Endothelial cell of hepatic sinusoid (primary cell): ENCODE data around the gene ARPC1B.
"Not testable (repeated sequence)": the region's sequence is repeated elsewhere in the genome, so short reads cannot be mapped to it uniquely, and the experiment has no call there.

Experiments
- in situ Hi-C: cut with HindIII; loops from 2 replicates; pipeline ENCODE4 v1.10.0; 2017; ENCODE audit warnings: low sequenced_read_pairs

Gene ARPC1B

GRCh38 chr7:99366646-99367045 lies 7.9 kb upstream of the ARPC1B start:
- in situ Hi-C loops, result no loop called here

DNA sequence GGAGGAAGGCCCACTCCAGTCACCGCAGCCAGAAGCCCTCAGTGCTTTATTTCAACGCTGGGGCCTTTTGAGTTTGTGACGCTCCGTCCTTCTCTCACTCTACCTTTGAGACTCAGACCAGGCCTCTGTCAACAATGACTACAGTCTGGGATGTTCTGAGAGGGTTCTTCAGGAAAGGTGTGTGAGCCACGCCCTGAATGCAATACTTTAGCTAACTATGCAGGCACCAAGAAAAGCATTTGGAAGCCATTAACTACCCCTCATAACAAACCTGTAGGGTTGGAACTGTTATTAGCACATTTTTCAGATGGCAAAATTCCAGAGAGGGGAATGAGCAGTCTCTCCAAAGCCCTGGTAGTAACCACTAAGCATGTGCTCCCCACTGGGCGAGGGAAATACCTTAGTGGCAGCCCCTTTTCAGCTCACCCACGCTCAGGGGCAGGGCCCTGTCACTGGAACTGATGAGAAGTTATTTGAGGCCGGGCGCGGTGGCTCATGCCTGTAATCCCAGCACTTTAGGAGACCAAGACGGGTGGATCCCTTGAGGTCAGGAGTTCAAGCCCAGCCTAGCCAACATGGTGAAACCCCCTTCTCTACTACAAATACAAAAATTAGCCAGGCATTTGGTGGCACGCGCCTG lies 5.7 kb upstream of the ARPC1B start:
- in situ Hi-C loops, result no loop called here

DNA sequence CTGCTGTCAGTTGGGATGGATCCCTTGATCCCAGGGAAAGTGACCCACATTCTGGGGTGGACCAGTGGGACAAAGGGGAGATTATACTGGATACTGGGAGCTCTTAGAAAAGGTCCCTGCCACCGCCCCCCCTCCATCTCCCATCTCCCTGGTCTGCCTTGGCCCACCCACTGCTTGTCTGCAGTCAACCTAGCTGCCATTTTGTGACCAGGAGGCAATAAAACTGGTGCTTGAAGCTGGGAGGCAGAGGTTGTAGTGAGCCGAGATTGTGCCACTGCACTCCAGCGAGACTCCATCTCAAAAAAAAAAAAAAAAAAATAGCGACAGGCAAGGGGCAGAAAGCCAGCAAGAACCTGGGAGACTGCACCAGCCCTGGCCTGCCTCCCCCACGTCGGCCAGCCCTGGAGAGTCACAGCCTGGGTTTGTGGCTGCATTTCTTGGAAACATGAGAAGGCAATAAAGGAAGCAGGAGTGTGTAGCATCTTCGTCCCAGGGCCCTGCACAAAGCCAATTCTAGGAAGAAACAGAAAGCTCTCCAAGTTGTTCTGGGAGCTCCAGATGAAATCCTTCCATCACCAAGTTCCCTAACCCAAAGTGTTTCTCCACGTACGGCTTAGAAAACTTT lies 4.7 kb upstream of the ARPC1B start:
- in situ Hi-C loops, result no loop called here

DNA sequence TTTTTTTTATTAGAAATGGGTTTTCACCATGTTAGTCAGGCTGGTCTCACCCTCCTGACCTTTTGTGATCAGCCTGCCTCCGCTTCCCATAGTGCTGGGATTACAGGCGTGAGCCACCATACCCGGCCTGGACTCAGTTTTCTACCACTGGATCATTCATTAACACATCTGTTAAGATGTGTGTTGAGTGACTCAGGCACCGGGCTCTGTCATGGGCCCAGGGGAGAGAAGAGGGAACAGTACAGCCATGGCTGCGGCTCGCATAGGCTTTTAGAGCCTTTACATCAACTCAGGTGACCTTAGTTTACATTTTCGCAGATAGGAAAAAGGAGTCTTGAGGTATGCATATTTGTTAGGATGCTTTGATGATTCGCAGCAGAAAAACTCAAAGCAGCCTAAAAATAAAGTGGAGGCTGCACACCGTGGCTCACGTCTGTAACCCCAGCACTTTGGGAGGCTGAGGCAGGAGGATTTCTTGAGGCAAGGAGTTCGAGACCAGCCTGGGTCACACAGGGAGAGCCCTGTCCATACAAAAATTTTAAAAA lies 3.1 kb upstream of the ARPC1B start:
- in situ Hi-C loops, result no loop called here

DNA sequence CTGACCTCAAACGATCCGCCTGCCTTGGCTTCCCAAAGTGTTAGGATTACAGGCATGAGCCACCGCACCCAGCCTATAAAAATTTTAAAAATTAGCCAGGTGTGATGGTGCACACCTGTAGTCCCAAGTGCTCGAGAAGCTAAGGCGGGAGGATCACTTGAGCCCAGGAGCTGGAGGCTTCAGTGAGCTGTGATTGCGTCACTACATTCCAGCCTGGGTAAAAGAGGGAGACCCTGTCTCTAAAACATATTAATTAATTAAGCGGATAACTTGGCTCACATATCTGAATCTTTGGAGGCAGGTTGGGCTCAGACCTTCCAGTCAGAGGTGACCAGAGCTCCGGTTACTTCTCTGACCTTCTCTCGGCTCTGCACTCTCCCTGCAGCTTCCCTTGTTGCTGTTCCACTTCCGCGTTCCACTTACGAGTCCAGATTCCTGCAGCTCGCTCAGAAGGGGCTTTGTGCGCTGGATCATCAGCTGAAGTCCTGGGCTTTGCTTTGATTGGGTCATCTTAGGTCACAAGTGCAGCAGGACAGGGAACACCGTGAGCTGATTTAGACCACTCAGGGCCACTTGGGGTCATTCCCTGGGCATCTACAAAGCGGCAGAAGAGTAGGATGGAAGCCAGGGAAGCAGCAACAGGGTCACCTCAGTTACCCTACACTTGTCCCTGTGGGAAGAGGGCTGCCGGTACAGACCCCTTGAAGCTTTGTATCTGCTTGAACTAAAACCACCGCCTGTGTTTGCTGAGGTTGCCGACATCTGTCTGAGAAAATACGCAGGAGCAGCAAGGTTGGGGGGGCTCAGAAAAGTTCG lies 2.0 kb upstream of the ARPC1B start:
- in situ Hi-C loops, result no loop called here

DNA sequence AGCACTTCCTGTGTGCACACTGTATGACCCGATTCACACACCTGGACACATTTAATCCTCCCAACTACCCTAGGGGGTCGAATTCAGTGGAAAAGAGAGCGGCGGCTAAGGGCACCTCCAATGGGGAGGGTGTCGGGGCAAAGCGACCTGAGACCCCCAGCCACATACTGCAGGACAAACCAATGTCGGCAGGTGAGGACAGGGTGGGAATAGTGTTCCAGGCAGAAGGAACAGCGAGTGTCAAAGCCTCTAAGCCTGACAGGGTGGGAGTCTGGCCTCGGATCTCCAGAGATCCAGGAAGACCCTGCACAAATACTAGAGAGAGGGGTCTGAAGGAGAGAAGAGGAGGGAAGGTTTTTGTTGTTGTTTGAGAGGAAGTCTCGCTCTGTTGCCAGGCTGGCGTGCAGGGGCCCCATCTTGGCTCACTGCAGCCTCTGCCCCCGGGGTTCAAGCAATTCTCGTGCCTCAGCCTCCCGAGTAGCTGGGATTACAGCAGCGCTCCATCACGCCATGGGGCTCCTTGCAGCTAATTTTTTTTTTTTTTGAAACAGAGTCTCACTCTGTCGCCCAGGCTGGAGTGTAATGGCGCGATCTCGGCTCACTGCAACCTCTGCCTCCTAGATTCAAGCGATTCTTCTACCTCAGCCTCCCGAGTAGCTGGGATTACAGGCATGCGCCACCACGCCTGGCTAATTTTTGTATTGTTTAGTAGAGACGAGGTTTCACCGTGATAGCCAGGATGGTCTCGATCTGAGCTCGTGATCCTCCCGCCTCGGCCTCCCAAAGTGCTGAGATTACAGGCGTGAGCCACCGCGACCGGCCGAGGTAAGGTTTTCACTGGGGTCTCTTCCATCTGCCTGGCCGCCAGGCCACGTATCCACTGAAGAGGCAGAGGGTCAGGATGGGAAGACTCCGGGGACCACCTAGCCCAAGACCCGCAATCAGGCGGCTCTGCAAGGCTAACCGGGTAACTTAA lies 1.2 kb upstream of the ARPC1B start:
- in situ Hi-C loops, result no loop called here

DNA sequence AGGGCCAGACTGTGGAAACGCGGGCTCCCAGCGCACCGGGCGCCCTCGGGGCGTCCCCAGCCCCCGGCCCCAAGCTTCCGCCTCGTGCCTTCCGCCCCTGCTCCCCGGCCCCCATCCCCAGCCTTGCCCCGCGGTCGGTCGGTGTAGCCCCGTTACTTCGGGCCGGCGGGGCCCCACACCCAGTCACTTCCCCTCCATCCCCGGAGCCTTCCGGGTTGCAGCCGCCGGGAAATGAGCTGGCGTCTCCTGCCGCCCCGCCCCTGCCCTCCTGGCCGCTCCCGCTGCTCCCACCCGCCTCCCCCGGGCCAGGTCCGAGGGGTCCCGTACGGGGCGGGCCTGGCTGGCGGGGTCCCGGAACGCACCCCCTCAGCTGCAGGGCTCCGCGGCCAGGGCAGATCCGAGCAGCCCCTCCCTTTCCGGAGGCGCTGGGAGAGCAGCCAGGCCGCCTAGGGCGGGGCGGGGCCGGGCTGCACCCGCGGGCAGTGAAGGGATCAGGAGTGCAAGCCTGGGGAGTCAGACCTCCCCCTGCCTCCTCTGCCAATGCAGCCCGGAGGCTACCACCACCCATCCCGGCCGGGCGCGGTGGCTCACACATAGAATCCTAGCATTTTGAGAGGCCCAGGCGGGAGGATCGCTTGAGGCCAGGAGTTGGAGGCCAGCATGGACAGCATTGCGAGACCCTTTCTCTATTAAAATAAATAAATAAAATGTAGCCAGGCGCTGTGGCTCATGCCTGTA lies 709 bp downstream of the ARPC1B start:
- in situ Hi-C loops, result no loop called here

GRCh38 chr7:99379043-99379577 lies 4.6 kb downstream of the ARPC1B start:
- in situ Hi-C loops, result no loop called here

DNA sequence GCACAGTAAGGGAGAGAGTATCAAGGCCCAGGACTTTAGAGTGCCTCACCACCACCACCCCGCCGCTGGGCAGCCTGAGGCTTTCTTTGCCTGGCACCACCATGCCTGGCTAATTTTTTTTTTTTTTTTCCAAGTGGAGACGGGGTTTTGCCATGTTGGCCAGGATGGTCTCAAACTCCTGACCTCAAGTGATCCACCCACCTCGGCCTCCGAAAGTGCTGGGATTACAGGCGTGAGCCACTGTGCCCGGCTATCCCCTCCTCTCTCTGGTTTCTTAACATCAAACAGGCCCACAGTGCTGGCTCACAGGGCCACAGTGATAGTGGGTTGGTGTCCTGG lies 5.1 kb downstream of the ARPC1B start:
- in situ Hi-C loops, result not testable (repeated sequence)

DNA sequence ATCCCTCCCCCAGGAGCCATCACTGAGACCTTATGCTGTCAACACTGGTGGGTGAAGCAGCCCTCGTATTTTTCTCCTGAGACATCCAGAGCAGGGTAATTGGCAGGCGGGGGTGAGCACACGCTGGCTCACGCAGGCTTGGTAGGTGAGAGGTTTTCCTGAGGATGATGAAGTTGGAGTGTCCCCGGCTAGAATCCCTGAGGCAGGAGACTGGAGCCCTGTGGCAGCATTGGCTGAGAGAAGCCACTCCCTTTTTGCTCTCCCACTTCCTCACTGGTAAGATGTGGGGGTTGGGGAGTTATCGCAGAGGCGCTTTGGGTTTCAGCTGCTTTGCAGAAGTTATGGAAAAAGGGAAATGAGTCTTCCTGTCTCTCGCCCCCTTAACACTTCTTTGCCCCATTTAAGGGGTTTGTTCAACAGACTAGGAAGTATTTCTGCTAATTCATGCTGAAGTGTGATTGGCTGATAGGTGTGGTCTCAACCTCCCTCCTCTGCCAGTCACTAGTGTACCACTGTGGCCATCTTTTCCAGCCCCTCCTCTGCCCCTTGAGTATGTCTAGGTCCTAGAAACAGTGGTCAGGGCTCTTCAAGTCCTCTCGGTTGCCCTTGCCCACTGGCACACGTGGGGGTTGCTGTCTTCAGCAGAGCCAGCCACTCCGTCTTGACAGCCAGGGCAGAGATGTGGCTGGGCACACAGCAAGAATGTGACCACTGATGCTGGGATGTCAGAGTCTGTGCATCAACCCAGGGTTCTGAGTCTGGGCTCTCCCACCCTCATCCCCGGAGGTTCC lies 5.7 kb downstream of the ARPC1B start:
- in situ Hi-C loops, result no loop called here

- in situ Hi-C loops, result no loop called here
These were observed 6.5 kb downstream of the ARPC1B start for GRCh38 chr7:99380823-99381663.

GRCh38 chr7:99381664-99382075 lies 7.1 kb downstream of the ARPC1B start:
- in situ Hi-C loops, result no loop called here

GRCh38 chr7:99383203-99383602 lies 8.7 kb downstream of the ARPC1B start:
- in situ Hi-C loops, result no loop called here

- in situ Hi-C loops, result no loop called here
These were observed 9.4 kb downstream of the ARPC1B start for GRCh38 chr7:99383791-99384370.

DNA sequence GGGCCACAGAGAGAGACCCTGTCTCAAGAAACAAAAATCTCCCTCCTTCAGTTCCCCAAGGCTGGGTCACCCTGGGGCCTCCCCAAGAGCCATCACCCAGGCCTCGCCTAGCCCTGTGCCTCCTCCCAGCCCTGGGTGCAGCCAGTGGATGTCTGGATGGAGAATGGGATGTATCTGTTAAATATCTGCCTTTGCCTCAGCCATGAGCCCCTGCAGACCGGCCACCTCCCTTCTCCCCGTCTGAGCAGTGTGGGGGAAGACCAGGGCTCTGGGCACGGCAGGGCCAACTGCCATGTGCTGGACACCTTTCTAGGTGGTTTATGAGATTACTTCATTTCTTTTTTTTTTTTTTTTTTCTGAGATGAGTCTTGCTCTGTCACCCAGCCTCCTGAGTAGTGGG lies 10.0 kb downstream of the ARPC1B start:
- in situ Hi-C loops, result no loop called here

GRCh38 chr7:99385564-99385963 lies 11.0 kb downstream of the ARPC1B start:
- in situ Hi-C loops, result no loop called here

- in situ Hi-C loops, result no loop called here
These were observed 12.2 kb downstream of the ARPC1B start for GRCh38 chr7:99386584-99387238.
